HG03521 (cell line): ENCODE data around the gene FAM98A.

Experiments used
- ATAC-seq: cut with Tn5 transposase; IDR thresholded peaks from one replicate; pipeline ENCODE4 v1.9.1; 2021; ENCODE audit warnings: mild to moderate bottlenecking, moderate library complexity; ENCODE audit not compliant: unreplicated experiment

The FAM98A gene

DNA sequence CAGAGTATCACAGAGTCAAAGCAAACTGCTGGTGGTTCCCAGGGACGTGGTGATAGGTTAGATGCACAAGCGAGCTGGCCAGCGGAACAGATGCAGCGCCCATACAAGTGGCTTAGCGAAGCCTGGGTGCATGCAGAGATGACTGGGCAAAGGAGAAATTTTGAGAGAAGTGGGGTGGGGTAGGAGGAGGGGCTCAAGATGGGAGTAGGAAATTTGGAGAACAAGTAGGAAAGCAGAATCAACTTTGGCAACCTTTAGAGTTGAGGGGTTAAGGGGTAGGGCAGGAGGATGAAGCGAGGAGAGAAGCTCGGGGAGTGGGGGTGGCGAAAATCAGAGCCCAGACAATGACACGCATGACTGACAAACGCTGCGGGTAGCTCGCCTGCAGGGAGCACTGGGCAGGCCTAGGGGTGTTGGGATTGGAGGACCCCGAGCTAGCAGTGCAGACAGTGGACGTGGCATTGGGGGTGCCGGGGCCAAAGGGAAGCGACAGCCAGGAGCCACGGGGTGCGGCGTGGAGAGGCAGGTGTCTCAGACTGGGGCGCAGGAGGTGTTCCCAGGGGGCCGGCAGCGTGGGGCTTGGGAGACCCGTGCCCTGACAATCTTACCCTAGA lies 431 bp downstream of the FAM98A start:
- peak; percentile 44 for ATAC-seq

DNA sequence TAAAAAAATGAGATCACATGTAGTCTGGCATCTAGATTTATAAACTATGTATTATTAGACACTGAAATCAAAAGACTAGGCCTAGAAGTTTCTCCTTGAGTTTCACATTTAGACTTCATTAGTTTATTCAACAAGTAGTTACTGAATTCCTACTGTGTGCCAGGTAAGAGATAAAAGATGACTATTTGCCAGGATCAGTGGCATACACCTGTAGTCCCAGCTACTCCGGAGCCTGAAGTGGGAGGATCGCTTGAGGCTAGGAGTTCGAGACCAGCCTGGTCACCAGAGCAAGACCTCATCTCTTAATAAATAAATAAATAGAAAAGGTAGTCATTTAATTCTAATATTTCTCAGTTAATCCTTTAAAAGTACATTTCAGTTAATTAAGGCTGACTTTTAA lies 2.1 kb downstream of the FAM98A start:
- ATAC-seq, result no peak

DNA sequence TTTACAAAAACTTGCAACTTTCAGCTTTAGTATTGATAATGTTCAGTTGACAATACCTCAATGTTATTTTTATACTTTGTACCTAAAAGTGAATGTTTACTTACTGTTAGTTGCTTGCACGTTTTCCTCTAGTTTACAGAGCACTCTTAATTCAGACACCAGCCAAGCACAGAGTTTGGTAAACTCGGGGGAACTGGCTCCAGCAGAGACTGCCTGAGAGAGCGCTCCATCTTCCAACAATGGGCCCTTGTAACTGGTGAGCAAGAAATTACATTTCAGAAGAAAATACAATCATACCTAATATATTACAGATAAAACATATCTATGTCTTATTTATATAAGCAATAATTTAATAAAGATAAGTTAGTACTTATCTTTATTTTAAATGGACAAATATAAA lies 3.7 kb downstream of the FAM98A start:
- ATAC-seq, result no peak

DNA sequence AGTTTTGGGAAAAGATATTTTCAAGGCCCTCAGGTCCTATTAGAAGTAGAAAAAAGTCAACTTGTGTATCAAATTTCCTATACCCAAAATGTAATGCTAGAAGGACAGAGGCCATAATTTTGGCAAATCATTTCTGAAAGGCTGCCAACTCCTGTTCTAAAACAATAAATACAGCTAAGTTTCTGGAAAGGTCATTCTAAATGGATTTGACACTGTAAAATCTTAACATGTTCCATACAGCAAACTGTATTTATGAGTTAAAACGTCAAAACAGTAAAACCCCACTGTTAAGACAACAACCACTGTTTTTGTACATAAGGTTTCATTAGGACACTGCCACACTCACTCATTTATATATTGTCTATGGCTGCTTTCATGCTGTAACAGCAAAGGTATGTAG lies 9.7 kb downstream of the FAM98A start:
- ATAC-seq, result no peak

DNA sequence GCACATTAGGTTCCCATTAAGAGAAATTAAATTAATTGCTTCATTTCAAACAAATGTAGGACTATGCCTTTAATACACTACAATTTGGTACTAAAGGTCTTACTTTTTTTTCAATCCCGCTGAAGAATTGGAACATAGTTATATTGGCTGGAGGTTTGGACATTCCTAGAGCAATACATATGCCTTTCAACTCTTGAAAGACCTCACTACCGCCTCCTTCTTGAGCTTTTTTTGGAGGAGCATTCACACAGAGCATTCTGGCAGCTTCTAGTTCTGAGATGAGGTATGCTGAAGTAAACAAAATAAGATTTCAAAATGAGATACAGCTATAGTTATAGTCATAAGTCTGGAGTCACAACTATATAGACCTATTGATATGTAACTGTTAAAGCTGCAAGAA lies 10.9 kb downstream of the FAM98A start:
- no peak for ATAC-seq

DNA sequence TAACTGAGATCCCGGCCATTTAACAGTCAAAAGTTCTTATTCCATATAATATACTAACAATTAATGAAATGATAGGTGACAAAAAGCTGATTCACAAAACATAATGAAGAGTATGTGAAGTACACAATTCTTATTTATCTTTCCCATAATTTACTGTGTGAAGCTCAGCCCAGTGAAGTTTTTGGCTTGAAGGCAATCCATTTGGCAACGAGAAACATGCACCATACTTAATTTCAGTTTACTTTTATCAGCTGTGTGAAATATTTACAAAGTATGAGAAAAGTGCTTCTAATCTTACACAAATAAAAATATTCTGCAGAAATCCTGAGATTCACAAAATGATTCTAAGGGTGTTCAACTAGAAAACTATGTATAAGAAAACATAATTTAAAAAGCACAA lies 12.3 kb downstream of the FAM98A start:
- ATAC-seq, result no peak

DNA sequence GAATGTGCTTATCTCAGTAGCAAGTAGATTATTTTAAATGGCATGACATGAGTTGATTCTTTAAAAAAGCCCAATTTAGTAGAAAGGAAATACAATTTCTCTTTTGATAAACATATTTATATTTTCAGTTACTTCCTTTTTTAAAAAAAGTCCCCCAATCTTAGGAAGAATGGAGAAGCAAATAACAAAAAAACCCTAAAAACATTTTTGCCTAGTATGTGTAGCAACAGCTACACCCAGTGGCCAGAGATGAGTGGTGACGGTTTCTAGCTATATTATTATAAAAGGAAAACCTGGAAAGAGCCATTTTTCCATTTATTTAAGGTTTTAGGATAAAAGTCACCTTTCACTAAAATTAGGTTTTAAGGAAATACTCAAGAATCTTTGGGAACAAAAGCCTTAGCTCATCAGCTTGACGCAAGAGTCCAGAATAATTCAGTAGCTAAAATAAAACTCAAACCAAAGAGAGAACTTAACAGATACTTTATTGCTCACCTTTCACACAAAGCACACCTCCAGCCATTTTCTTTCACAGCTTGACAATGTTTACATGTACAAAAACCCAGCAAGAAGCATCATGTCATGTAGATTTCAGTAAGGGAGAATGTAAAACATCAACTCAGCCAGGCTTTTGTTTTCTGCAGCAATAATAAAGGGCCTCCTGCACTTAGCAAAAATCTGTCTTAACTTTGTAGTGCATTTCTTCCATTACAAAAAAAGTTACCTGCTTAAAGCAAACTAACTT lies 15.7 kb downstream of the FAM98A start:
- no peak for ATAC-seq

DNA sequence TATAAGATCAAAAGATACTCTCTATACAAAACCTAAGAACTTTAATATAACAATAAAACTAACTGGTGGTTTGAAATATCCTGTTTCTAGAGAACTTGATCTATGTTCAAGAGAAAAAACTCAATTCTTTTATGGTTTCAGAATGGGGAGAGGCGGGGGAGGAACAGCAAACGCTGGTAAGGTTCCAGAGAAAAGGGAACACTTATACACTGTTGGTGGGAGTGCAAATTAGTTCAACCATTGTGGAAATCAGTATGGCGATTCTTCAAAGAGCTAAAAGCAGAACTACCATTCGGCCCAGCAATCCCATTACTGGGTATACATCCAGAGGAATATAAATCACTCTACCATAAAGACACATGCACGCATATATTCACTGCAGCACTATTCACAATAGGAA lies 17.2 kb downstream of the FAM98A start:
- ATAC-seq, result no peak

DNA sequence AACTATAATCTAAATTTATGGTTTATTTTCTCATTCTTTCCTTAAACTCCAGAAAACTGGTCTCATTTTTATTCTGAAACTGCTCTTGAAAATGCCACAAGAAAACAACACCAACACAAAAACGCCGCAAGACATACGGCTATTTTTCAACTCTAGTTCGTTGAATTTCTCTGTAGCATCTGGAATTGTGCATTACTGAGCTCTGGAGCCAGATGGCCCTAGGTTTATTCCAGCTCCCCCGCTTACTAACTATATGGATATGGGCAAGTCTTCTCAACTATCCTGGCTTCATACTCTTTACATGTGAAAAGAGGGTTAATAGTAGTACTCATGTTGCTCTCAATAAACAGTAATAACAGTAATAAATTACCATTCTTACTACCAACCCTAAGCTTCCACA lies 19.9 kb downstream of the FAM98A start:
- no peak for ATAC-seq

DNA sequence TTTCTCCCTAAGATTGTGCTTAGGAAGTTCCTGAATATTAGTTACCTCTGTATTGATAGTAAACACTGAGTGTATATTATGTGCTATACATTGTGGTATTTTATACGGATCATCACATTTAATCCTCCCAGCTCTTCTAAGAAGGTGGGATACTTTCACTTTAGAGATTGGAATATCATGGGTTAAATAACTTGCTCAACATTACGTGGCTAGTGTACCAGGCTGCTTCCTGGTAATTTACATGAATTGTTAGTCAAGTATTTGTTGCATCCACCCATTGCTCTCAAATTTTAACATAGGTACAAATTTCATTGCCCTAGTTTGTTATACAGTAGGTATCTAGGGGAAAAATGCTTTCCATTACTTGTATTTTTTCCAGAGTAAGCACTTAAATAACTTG lies 21.4 kb downstream of the FAM98A start:
- ATAC-seq, result no peak

DNA sequence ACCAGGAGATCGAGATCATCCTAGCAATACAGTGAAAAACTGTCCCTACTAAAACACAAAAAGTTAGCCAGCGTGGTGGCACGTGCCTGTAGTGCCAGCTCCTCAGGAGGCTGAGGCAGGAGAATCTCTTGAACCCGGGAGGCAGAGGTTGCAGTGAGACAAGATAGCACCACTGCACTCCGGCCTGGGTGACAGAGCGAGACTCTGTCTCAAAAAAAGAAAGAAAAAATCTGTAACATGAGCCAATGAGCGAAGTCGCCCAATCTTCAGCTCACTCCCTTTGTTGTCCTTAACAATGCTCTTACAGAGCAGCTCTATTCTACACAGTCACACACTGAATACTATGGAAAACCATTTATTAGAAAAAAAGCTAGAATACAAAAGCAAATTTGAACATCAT lies 22.0 kb downstream of the FAM98A start:
- ATAC-seq, result no peak

DNA sequence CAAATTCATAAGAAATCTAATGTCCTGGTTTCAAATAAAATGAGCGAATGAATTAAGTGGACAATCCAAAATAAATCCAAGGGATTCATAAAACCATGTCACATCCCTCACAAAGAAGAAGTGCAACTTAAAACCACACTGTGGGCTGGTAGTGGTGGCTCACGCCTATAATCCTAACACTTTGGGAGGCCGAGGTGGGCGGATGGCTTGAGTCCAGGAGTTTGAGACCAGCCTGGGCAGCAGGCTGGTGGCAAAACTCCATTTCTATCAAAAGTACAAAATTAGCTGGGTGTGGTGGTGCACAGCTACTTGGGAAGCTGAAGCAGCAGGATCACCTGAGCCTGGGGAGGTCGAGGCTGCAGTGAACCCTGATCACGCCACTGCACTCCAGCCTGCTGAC lies 25.4 kb downstream of the FAM98A start:
- no peak for ATAC-seq

DNA sequence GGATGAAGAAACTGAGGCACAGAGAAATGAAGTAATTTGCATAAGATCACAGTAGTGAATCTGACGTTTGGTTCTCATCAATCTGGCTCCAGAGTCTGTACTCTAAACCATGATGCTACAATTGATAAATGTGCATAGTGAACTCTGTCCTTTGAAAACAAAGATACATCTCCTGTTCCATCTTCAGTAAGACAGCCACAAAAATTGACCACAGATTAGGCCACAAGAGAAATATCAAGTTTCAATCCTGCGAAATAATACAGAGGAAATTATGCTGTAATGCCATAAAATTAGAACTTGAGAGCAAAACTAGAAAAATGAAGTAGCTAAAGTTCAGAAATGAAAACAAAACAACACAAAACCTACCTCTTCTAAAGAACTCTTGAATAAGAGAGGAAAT lies 28.4 kb downstream of the FAM98A start:
- no peak for ATAC-seq

DNA sequence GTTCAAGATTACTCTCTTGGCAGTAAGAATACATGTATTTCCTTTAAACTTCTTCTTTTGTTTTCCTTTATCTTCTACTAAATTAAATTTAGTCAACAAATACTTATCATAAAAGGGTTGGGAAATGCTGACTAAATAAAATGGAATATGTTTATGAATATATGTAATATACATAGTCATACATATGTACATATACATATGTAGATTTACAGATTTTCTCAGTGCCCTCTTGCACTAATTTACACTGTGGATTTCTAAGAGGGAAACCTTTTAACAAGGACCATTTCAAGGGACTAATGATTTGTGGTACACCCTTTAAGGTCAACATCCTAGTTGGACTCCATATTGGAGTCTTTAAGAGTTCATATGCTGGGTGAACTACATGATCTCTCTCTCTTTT lies 37.2 kb downstream of the FAM98A start:
- no peak for ATAC-seq

DNA sequence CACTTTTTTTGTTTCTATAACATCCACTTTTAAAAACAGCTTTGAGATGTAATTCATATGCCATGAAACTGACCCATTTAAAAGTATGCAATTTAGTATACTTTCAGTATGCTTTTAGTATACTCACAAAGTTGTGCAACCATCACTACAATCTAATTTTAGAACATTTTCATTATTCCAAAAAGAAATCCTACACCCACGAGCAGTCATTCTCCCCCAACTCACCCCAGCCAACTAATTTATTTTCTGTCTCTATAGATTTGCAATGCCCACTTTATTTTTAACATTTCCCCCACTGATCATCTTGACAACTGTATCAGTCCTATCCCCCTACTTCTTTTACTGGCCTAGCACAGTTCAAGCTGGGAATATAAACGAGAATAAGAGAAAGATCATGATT lies 39.1 kb downstream of the FAM98A start:
- ATAC-seq, result no peak

DNA sequence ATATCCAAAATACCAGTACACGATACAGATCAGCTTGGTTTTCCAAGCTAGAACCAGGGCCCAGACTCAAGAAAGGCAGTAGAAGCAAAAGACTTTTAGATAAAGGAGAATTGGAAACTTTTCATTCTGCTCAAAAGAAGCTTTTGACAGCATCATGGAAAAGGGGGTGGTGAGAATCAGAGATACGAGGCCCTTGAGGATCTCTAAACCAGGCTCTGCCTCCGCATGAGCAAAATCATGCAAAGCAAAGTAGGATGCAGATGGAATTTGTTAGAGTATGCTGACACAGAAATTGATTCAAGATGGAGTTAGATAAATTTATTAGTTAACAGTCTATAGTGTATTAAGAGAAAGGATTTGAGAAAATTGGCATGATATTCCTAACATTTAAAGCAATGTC lies 39.8 kb downstream of the FAM98A start:
- no peak for ATAC-seq

DNA sequence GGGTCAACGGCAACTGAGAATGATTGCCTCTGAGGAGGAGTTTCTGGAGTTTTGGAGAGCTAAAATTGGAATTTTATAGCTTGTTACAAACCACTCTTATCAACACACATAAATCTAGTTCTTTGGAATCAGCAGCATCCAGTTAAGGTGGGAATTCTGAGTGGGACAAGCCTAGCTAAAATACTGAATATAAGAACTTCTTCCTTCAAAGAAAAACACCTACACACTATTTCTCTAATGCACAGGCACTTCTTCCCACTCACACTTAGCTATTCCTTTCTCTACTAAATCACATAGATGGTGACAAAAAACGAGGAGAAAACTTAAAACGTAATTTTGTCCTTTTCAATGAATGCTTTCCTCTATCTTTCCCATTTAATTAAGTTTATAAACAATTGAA lies 43.4 kb downstream of the FAM98A start:
- no peak for ATAC-seq

DNA sequence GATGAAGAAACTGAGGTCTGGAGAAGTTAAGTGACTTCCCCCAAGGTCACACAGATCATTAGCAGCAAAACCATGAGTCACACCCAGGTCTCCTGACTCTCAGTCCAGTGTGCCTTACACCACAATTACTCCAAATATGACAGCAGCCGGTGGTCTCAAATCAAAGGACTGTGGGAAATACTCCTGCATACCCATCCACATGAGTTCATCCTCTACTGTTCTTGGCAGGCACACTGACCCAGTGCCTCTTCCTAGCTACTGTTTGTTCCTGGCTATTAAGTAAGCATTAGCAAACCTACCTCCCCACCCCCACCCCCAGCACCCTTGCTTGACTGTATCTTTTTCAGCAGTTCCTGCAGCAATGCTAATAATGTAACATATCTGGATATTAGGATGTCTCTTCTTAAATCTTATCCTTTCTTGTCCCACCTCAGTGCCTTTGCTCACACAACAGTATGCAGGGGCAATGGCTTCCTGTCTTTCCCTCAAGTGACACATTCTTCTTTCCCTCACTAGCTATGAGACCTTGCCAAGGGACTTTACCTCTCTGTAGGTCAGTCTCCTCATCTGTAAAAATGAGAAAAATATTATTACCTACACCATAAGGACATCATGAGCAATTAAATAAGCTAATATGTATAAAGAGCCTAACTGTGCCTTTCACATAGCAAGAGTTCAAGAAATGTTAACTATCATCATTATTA lies 46.2 kb downstream of the FAM98A start:
- ATAC-seq, result no peak

DNA sequence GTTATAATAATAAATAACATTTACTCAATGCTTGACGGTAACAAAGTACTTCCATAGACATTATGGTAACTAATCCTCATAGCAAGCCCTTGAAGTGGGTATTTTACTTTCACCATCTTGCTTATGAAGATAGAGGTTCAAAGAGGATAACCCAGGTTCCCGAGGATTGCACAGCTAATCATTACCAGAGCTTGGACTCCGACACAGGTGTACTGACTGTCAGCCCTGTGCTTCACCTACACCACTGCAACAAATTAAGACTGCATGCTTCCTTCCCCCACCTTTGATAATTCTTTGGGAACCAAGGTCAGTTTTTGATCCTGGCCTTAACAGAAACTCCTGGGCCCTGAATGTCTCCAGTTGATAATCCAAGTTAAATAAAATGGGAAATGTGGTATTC lies 48.9 kb downstream of the FAM98A start:
- ATAC-seq, result no peak

DNA sequence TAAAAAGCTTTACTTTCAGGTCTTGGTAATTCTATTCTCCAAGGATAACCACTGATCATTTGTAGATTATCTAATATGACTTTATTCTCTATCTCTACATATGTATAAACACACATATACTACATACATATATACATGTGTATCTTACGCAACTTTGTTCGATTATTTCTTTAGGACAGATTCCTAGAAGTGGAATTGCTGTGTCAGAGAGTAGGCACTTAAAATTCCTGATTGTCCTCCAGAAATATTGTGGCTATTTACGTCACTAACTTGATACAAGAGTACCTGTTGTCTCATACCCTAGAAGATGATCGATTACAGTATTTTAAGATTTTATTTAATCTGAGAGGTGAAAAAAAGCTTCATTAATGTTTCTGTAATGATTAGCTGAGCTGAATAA lies 57.9 kb downstream of the FAM98A start:
- ATAC-seq, result no peak

DNA sequence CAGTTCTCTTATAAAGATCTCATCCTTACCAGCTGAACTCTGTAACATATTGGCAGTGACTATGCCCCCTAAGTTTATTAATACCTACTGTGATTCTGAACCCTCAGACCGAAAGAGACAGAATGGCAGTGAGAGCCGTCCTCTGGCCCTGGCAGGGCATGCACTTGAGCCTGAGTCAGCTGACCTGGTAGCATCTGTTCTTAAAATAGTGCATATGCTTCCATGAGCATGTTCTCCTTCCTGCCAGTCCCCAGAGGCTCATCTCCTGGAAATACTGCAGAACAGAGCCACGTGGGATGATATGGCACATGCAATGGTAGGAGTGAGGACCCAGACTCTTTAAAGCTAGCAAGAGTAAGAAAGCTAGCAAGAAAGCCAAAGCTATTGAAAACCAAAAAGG lies 63.7 kb downstream of the FAM98A start:
- ATAC-seq, result no peak
